Measurements from ENCODE around the gene SENP3. TPM values are rescaled to one million over a fixed set of nuclear protein-coding genes. Genes with fewer than 3 reads are reported as not detected.

The SENP3 gene
- 69.9 and 75.1 TPM in 2 replicates for total RNA-seq

DNA sequence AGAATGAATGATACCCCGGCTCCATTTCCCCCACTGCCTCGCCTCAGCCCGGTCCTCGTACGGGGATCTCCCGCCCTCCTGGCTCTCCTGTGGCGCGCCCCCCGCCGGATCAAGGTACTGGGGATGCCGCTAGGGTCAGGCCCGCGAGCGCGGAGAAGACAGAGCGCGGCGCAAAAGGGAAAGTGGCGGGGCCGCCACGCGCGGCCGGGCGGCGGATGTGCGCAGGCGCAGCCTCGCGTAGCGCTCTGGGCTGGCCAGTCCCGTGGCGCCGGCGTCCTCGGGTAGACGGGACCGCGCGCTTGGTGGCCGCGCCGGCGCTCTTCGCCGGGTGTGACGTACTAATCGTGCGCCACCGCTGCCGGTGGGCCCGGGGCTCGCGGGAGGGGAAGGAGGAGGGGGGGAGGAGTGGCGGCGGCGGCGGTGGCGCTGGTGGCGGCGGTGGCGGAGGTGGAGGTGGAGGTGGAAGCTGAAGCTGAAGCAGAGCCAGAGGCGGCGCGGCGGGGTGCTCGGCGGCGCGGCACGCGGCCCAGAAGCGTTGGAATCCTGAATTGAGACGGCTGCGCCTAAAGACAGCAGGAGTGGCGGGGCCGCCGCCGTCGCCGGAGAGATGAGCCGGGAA lies at the start of gene SENP3:
SENP3 (plus strand) TSS at position 331 of the 619 bp plus-strand sequence. CDS start 1,158 bp downstream, outside the sequence.
- TF ChIP-seq, protein P1, sequence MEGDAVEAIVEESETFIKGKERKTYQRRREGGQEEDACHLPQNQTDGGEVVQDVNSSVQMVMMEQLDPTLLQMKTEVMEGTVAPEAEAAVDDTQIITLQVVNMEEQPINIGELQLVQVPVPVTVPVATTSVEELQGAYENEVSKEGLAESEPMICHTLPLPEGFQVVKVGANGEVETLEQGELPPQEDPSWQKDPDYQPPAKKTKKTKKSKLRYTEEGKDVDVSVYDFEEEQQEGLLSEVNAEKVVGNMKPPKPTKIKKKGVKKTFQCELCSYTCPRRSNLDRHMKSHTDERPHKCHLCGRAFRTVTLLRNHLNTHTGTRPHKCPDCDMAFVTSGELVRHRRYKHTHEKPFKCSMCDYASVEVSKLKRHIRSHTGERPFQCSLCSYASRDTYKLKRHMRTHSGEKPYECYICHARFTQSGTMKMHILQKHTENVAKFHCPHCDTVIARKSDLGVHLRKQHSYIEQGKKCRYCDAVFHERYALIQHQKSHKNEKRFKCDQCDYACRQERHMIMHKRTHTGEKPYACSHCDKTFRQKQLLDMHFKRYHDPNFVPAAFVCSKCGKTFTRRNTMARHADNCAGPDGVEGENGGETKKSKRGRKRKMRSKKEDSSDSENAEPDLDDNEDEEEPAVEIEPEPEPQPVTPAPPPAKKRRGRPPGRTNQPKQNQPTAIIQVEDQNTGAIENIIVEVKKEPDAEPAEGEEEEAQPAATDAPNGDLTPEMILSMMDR (IDR thresholded peaks at IDR 0.05; ENCODE audit: insufficient read depth, low read depth, low read length), result no peak
- peak; percentile 92 for DNase-seq (ENCODE audit: low read depth)
- peak within 1 kb of the TSS; percentile 84 for H3K4me3 ChIP-seq (ENCODE audit: low read depth, low read length)

DNA sequence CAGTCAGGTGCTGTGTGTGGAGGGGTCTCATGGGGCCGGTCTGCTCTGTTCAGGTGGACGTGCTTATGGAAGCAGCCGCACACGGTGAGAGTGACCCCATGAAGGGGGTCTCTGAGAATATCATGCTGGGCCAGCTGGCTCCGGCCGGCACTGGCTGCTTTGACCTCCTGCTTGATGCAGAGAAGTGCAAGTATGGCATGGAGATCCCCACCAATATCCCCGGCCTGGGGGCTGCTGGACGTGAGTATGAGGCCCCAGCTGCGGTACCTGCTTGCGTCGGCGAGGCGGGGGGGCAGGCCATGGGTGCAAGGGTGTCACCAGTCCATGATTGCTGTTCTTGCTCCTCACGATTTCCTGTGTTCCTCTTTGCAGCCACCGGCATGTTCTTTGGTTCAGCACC lies 49.6 kb upstream of the SENP3 start:
- H3K4me3 ChIP-seq (ENCODE audit: low read depth, low read length), result no peak overlapping the region
- DNase-seq (ENCODE audit: low read depth), result no peak
- TF ChIP-seq, protein P1 (IDR thresholded peaks at IDR 0.05; ENCODE audit: insufficient read depth, low read depth, low read length), result no peak

DNA sequence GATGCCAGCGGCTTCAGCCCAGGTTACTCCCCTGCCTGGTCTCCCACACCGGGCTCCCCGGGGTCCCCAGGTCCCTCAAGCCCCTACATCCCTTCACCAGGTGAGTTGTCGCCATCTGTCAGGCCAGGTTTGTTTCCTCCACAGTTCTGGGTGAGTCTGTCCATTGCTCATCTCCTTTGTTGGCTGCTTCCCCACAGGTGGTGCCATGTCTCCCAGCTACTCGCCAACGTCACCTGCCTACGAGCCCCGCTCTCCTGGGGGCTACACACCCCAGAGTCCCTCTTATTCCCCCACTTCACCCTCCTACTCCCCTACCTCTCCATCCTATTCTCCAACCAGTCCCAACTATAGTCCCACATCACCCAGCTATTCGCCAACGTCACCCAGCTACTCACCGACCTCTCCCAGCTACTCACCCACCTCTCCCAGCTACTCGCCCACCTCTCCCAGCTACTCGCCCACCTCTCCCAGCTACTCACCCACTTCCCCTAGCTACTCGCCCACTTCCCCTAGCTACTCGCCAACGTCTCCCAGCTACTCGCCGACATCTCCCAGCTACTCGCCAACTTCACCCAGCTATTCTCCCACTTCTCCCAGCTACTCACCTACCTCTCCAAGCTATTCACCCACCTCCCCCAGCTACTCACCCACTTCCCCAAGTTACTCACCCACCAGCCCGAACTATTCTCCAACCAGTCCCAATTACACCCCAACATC lies 48.7 kb upstream of the SENP3 start:
- TF ChIP-seq, protein P1 (IDR thresholded peaks at IDR 0.05; ENCODE audit: insufficient read depth, low read depth, low read length), result no peak
- DNase-seq (ENCODE audit: low read depth), result no peak
- H3K4me3 ChIP-seq (ENCODE audit: low read depth, low read length), result no peak overlapping the region

DNA sequence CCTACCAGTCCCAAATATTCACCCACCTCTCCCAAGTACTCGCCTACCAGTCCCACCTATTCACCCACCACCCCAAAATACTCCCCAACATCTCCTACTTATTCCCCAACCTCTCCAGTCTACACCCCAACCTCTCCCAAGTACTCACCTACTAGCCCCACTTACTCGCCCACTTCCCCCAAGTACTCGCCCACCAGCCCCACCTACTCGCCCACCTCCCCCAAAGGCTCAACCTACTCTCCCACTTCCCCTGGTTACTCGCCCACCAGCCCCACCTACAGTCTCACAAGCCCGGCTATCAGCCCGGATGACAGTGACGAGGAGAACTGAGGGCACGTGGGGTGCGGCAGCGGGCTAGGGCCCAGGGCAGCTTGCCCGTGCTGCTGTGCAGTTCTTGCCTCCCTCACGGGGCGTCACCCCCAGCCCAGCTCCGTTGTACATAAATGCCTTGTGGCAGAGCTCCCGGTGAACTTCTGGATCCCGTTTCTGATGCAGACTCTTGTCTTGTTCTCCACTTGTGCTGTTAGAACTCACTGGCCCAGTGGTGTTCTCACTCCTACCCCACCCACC lies 47.8 kb upstream of the SENP3 start:
- DNase-seq (ENCODE audit: low read depth), result no peak
- TF ChIP-seq, protein P1 (IDR thresholded peaks at IDR 0.05; ENCODE audit: insufficient read depth, low read depth, low read length), result no peak
- no peak overlapping the region for H3K4me3 ChIP-seq (ENCODE audit: low read depth, low read length)

DNA sequence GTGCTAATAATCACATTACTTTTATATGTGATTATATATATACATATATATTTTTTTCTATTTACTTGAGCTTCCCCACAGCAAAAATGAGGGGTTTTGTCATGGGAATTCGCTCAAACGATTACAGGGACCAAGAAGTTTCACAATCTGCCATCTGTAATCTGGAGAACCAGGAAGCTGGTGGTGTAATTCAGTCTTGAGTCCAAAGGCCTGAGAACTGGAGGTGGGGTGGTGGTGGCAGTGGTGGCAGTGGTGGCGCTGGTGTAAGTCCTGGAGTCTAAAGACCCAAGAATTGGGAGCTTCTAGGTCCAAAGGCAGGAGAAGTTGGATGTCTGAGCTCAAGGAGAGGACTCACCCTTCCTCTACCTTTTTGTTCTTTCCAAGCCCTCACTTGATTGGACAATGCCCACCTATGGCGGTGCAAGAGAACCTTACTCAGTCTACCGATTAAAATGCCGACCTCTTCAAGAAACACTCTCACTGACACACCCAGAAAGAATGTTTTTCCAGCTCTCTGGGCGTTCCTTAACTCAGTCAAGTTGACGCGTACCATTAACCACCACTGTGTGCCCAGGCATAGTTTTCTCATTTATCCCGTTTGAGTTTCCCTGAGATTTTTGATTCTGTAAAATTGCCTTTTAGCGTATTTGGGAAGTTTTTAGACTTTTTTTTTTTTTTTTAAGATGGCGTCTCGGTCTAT lies 45.7 kb upstream of the SENP3 start:
- H3K4me3 ChIP-seq (ENCODE audit: low read depth, low read length), result no peak overlapping the region
- DNase-seq (ENCODE audit: low read depth), result no peak
- TF ChIP-seq, protein P1 (IDR thresholded peaks at IDR 0.05; ENCODE audit: insufficient read depth, low read depth, low read length), result no peak

DNA sequence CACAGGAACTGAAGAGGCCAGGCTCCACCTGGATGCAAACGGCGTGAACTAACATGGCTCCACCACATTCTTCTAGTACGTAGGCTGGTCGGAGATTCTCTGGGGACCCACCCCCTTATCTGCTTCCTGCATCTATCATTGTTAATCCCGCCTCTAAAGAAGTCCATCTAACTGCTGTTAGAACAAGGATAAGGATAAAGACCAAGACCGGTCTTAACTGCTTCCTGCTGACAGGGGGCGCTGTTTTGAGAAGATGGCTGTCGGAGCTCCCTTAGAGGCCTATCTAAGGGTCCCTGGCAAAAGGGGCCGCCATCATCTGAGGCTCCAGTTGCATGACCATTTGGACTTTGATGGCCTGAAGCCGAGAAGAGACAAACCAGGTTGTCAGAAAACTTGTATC lies 38.7 kb upstream of the SENP3 start:
- H3K4me3 ChIP-seq (ENCODE audit: low read depth, low read length), result no peak overlapping the region
- peak; percentile 12 for DNase-seq (ENCODE audit: low read depth)
- TF ChIP-seq, protein P1 (IDR thresholded peaks at IDR 0.05; ENCODE audit: insufficient read depth, low read depth, low read length), result peak; percentile 44
